ENCODE results near the gene ST6GALNAC3. TPM values are rescaled to one million over a fixed set of nuclear protein-coding genes. Genes with fewer than 3 reads are reported as not detected.
A peak's percentile ranks its signal among the peaks of the same experiment; 100 is the strongest.

Gene ST6GALNAC3
- total RNA-seq, 1 donor from 2014 or later, result 62.3 TPM

DNA sequence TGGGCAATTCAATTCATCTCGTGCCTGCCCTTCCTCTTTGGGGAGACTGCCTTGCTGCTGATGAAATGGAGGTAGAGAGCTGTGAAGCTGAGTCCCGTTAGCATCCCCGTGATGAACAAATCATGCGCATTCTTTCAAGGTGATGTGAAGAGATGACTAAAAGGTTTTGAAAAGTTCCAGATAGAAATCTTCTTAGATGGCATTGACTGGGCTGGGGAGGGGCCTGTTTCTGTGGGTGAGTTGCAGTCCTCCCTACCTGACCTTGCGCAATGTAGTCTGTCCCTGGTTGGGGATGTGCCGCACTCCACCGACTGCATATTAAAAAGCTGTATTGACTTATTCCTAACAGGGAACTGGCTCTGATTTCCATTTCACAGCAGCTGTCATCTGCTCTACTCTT lies 49.6 kb downstream of the ST6GALNAC3 start:
- Mint-ChIP-seq H3K27ac (no peak overlapping the region), H3K36me3 (peaks cover 9% of the 10 kb centered on the region), H3K4me1 (peaks cover 28% of the 10 kb centered on the region), H3K27me3 (ENCODE audit: low read depth) (no peaks in the 10 kb centered on the region), H3K4me3 (no peak overlapping the region), H3K9me3 (no peaks in the 10 kb centered on the region)
- TF ChIP-seq, protein P1, sequence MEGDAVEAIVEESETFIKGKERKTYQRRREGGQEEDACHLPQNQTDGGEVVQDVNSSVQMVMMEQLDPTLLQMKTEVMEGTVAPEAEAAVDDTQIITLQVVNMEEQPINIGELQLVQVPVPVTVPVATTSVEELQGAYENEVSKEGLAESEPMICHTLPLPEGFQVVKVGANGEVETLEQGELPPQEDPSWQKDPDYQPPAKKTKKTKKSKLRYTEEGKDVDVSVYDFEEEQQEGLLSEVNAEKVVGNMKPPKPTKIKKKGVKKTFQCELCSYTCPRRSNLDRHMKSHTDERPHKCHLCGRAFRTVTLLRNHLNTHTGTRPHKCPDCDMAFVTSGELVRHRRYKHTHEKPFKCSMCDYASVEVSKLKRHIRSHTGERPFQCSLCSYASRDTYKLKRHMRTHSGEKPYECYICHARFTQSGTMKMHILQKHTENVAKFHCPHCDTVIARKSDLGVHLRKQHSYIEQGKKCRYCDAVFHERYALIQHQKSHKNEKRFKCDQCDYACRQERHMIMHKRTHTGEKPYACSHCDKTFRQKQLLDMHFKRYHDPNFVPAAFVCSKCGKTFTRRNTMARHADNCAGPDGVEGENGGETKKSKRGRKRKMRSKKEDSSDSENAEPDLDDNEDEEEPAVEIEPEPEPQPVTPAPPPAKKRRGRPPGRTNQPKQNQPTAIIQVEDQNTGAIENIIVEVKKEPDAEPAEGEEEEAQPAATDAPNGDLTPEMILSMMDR (IDR thresholded peaks at IDR 0.05; ENCODE audit: unreplicated experiment), result no peak
- no peak for DNase-seq (ENCODE audit: low spot score in 2 of 2, unreplicated experiment in 2 of 2)

DNA sequence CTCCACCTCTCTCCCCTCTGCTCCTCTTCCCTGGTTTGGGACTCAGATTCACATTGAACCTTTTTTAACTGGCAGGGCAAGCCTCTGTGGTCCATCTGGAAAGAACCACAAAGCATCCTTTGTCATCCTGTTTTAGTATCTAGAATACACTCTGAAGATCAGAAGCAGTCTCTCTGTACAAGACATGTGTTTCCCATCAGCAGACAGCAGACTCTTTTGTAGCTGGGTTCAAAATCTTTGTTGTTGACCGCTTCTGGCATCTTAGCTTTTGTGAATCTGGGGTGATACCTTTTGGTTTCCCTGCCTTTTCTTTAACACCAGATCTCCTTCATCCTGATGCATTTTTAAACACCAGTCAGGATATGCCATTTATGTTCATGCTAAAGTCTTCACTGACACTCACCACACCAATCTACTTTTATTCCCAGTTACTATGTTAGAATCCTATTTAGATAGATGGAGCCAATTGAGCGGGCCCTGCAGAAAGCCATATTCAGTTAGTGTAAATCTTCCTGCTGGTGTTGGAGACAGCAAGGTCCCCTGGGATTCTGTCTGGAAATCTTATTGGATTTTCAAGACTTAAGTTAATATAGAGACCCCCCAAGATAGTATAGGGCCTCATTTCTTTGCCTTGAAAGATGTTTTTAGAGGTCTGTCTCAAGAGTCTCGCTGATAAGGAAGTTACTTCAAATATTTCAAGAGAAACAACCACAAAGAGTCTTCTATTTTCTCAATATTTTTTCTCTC lies 51.1 kb downstream of the ST6GALNAC3 start:
- Mint-ChIP-seq H3K4me3 (no peak overlapping the region), H3K27me3 (ENCODE audit: low read depth) (no peaks in the 10 kb centered on the region), H3K9me3 (no peaks in the 10 kb centered on the region), H3K36me3 (peaks cover 9% of the 10 kb centered on the region), H3K27ac (peak overlapping the region; percentile 65), H3K4me1 (peaks cover 26% of the 10 kb centered on the region)
- DNase-seq (ENCODE audit: low spot score in 2 of 2, unreplicated experiment in 2 of 2), result no peak
- TF ChIP-seq, protein P1 (IDR thresholded peaks at IDR 0.05; ENCODE audit: unreplicated experiment), result no peak

DNA sequence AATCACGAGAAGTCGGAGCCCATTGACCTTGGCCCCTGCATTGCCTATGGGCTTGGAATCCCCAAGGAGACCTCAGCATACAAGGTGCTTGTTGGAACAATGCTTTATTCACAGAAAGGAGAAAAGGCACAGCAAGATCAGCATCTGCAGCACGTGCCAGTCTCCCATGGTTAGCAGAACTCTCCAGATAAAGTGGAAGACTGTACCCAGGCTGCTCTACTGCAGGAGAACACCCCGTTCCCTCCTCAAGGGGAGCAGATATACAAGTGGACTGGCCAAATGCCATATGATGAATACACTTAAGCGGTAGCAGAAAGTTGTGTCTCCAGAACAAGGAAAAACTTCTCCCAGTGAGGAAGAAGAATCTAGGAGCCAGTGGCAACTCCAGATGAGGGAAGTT lies 53.5 kb downstream of the ST6GALNAC3 start:
- H3K36me3 Mint-ChIP-seq, result peaks cover 22% of the 10 kb centered on the region
- H3K27ac Mint-ChIP-seq, result no peak overlapping the region
- DNase-seq (ENCODE audit: low spot score in 2 of 2, unreplicated experiment in 2 of 2), result no peak
- no peak overlapping the region for H3K4me3 Mint-ChIP-seq
- H3K4me1 Mint-ChIP-seq, result peaks cover 23% of the 10 kb centered on the region
- H3K27me3 Mint-ChIP-seq (ENCODE audit: low read depth), result no peaks in the 10 kb centered on the region
- TF ChIP-seq, protein P1 (IDR thresholded peaks at IDR 0.05; ENCODE audit: unreplicated experiment), result no peak
- no peaks in the 10 kb centered on the region for H3K9me3 Mint-ChIP-seq

DNA sequence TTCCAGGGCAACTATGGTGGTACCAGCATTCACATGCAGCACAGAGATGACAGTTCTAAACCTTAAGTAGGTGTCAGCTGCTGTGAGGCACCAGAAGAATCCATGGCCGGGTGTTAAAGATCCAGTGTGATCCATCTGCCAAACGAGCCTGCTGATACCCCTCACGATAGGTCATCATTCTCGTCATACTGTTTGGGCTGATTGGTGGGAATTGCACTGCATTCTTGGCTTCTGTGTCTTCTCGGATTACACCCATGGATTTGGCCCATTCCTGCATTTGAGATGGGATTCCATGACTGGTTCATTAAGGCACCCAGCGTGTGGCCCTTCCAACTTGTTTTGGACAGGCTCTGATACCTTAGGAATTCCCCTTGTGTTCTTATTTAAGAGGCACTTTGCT lies 55.2 kb downstream of the ST6GALNAC3 start:
- Mint-ChIP-seq H3K36me3 (peaks cover 23% of the 10 kb centered on the region), H3K27ac (no peak overlapping the region), H3K4me3 (no peak overlapping the region), H3K27me3 (ENCODE audit: low read depth) (no peaks in the 10 kb centered on the region), H3K4me1 (peaks cover 21% of the 10 kb centered on the region), H3K9me3 (no peaks in the 10 kb centered on the region)
- no peak for DNase-seq (ENCODE audit: low spot score in 2 of 2, unreplicated experiment in 2 of 2)
- TF ChIP-seq, protein P1 (IDR thresholded peaks at IDR 0.05; ENCODE audit: unreplicated experiment), result no peak

DNA sequence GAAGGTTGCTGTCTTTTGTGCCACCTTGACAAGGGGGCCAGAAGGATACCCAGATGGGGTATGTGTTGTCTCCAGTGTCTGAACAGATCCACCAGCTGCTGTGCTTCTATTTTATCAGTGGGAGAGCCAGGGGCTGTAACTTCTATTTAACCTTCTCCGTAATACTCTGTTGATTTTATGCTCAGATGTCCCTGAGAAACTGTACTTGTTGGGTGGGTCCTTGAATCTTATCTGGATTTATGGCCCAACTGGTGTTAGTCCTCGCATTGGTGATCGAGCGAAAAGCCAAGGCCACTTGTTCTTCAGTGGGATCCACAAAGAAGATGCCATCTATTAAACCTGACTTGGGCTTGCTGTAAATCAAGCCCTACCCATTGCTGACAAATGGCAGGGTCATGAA lies 56.4 kb downstream of the ST6GALNAC3 start:
- no peak overlapping the region for H3K4me3 Mint-ChIP-seq
- no peaks in the 10 kb centered on the region for H3K9me3 Mint-ChIP-seq
- H3K27me3 Mint-ChIP-seq (ENCODE audit: low read depth), result no peaks in the 10 kb centered on the region
- DNase-seq (ENCODE audit: low spot score in 2 of 2, unreplicated experiment in 2 of 2), result no peak
- TF ChIP-seq, protein P1 (IDR thresholded peaks at IDR 0.05; ENCODE audit: unreplicated experiment), result no peak
- peaks cover 23% of the 10 kb centered on the region for H3K36me3 Mint-ChIP-seq
- no peak overlapping the region for H3K27ac Mint-ChIP-seq
- peaks cover 16% of the 10 kb centered on the region for H3K4me1 Mint-ChIP-seq

Measured in mesothelial cell of epicardium (in vitro differentiated cells).